Stimulated activated CD4-positive, alpha-beta T cell treated with anti-CD3 and anti-CD28 coated beads, Interleukin-4, amount 100 ng/mL, for 4 hours (primary cell): ENCODE results near the gene SYNE3.

Experiments used
- DNase-seq, 2 experiments: peaks; one replicate each; pipeline ENCODE4 v3.0.0-alpha.2; 2020

SYNE3 gene

DNA sequence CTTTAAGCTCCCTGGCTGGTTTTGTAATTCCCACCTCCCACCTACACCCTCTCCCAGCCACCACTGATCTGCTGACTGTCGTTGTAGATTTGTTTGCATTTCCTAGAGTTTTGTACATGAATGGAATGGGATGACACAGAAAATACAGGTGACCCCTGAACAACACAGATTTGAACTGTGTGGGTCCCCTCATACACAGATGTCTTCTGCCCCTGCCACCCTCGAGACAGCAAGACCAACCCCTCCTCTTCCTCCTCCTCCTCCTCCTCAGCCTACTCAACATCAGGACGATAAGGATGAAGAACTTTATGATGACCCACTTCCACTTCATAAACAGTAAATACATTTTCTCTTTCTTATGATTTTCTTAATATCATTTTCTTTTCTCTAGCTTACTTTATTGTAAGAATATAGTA is 28.8 kb downstream of the SYNE3 start:
- no peak for DNase-seq

DNA sequence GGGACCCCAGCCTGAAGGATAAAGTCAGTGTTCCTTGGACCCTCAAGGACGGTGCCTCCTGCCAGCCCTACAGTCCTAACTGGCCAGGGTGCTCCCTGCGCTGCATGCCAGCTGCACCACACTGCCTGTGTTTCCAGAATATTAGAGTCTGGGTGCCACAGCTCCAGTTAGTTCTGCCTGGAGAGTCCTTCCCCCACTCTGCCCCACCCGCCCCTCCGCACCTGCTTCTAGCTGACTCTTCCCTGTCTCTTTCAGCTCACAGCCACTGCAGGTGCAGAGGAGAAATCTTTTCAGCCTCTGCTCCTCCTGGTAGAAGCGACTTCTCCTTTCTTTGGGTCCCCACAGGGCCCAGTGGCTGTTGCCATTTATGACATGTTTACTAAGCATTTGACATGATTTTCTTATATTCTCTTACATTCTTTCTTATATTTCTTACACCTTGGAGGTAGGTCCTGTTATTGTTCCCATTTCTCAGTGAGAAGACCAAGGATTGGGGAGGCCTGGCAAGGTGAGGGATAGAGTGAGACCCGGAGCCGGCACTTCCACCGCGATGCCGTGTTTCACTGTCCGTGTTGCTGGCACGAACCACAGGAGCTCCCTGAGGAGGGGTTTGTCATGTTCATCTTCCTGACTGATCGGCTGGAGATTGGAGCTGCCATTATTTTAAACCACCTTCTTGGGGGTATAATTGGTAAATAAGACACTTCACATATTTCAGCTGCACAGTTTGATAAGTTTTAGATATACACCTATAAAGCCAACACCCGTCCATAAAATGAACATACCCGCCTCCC is 29.4 kb downstream of the SYNE3 start:
- no peak for DNase-seq

- DNase-seq, result no peak
Observed at GRCh38 chr14:95485222-95485819, 31.1 kb downstream of the SYNE3 start.

- DNase-seq, result no peak
Observed at GRCh38 chr14:95484296-95484695, 32.2 kb downstream of the SYNE3 start.

DNA sequence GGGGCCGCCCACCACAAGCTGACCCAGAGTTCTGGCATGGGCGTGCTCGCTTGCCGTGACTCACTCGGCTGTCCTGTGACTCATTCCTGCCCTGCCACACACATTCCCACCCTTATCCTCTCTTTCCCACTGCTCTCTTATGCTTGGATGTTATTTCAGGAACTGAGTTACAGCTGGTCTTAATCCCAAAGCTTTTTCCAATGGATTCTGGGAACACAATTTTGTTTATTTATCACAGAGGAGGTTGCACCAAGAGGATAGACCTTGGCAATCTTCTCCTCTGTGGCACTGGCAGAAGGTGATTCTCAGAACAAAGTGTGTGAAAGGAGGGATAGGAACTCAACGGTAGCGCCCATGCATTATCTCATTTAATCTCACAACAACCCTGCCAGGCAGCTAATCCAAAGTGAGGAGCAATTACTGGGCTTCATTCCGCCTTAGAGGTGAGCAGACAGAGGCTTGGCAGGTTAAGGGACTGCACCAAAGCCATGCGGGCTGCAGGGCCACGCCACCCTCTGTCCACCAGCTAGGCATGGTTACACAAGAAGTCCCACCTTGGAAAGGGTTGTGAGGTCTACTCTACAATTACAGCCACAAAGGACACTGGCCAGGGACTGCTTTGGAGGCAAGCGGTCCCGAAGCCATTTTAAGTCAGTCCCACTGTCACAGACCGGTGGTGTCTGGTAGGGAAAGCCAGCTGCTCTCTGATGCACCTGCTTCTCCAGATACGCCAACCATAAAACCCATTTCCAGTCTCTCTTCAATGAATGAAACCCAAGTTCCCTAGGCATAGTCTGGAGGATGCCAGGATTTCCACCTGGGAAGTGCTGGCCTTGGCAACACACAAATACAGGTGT is 32.9 kb downstream of the SYNE3 start:
- no peak for DNase-seq

GRCh38 chr14:95482627-95483308 is 33.7 kb downstream of the SYNE3 start:
- no peak for DNase-seq

DNA sequence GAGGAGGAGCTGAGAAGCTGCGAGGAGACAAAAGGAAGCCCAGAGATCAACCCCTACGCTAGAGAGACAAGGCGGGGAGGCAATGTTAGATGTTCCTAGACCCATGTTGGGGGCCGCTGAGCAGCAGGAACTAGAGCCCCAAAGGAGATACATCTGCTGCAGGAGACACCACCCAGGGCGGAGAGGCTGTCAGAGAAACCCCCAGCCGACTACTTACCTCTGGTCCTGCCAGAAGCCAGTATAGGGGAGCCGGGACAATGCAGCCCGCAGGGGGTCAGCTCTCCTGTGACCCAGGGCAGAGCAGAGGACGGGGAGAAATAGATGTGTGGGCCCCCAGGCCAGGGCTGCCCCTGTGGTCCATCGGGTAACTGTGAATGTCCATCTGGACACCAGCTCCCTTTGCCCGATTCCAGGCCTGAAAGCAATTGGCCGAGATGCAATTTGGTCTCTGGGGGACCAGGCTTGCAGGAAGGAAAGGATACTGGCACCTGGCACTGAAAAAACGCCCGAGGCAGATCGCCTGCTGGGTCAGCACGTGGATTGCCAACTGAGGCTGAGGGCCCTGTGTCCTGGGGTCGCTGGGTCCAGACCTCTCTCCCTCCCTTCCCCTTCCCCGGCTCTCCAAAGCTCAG is 34.9 kb downstream of the SYNE3 start:
- DNase-seq, result no peak

DNA sequence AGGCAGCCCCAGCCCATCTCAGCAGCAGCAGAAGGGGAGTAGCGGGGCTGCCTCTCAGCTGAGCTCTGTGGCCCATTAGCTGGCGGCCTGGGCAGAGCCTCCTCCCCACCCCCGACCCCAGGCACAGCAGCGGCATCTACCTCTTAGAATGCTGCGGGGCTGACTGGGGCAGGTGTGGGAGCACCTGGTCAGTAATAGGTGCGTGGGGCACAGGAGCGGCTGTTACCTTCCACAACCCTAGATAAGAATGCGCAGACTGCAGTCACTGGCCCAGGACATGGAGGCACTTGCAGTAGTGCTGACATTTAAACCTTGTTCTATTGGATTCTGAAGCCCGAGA is 35.6 kb downstream of the SYNE3 start:
- DNase-seq, result no peak

DNA sequence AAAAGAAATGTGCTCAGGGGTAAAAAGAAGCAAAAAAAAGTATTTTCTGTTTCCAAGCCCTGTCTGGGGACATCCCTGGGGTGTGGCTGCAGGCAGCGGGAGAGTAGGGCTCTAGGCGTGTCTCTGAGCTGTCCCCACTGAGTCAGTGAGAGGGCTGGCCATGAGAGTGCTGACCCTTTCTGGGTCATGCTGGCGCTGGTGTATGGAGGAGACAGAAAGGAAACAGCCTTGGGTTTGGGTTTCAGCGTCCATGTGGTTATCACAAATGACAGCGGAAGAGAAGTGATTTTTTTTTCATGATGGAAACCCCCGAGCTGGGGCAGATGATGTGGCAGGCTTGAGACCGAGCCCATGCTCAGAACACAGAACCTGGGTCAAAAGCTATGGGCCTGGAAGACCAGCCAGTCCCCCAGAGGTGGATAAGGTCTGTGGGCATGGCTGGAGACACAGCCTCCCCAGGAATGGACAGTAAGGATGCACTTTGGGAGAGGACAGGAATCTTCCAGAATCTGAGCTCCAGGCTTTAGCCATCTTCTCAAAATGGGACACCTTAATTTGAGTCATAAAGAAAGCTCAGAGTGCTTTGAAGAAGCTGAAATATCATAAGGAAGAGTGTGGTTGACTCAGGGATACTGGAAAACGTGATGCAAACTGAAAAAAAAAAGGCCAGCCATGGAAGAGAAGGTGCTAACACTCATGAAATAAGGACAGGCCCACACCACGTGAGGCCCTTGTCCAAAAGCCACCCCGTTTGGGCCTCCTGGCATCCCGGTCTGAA is 36.2 kb downstream of the SYNE3 start:
- DNase-seq, result peak in 1 of 2 experiments; percentile 30

DNA sequence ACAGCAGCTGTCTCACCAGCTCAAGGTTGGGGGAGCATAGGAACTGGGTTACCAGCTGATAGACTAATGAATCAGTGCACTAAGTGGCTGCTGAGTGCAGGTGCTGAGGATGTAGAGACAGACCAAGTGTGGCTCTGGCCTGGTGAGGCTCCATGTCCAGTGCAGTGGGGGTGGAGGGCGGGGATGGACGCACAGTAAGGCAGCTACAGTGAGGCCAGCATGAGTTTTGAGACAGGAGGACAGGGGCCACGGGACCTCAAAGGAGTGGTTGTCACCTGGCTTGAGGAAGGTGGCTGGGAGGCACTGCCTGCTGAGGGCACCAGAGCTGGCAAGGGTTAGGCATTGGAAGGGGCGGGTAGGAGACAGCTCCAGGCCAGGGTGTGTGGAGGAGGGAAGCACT is 37.0 kb downstream of the SYNE3 start:
- DNase-seq, result no peak

DNA sequence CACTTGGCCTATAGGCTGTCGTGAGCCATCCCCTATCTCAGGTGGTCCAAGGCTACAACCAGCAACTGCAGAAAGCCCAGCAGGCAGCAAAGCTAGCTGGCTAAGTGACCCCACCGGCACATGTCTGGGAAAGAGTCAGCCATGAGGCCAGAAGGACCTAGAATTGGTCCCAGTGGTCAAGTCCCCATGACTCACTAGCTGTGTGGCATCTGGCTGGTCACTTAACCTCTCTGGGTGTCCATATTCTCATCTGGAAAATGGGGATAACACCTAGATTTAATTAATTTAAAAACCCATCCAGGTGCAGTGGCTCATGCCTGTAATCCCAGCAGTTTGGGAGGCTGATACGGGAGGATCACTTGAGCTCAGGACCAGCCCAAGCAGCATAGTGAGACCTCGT is 37.6 kb downstream of the SYNE3 start:
- DNase-seq, result no peak

DNA sequence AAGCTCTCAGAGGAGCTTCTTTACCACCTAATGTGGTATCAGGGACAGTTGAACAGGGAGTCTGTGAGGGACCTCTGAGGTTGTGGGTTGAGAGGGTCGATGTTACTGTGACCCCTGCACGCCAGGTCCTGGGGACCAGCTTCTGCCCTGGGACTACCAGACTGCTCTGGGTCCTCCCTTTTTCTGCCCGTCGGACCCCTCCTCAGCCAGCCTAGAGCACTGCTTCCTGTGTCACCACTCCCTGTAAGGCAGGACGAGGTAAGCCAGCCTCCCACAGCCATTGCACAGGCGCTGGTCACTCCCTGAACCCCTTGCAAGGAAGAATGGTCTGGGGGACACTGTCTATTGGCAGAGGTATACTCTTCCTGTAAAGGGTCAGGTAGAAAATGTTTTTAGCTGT is 38.1 kb downstream of the SYNE3 start:
- no peak for DNase-seq

DNA sequence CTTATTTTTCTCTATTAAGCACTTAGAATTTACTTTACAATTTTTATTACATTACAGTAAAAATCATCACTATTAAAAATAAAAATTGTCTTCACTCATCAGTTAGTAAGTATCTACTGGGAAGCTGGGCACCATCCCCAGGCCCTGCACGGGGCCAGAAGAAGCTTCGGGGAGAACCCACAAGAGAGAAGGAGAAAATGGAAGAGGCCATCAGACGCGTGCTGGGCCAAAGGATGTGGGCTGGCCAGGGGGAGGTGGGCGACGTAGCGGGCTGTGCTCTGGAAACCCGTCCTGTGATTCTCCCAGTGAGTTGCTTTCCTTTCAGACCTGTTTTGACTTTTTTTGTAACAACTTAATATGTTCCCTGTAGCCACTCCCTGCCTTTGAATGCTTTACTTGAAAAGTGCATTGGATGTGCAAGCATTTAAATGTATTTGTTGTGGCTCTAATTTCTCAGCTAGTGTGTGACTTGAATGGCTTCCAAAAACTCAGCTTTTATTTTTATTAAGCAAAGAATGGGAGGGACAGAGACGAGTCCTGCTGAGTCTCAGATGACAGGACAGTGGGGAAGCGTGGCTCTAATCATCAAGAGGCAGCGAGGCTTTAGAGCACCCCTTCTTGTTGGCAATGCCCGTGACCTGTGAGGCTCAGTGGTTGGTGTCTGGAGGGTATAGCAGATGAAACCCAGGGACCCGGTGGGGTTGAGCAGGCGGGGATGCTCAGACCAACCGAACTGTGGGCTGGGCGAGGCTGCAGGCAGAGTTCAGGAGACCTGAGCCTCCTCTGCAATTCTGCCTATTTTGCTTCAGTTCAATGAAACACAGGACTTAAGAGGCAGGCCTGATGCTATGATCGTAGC is 38.8 kb downstream of the SYNE3 start:
- DNase-seq, result no peak

DNA sequence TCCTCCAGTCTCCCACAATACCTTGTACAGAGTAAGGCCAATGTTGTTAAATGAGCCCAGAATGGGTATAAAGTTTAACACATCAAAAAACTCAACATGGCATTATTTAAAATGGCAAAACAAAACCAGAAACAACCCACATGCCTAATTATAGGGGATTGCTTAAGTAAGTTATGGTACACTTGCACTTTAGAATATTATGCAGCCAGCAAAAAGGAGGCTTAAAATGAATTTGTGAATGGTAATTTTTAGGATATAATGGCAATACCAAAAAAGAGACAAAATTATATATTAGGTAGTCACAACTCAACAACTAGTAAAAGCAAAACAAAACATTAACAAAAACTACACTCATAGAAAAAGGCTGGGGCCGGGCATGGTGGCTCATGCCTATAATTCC is 39.7 kb downstream of the SYNE3 start:
- DNase-seq, result no peak

DNA sequence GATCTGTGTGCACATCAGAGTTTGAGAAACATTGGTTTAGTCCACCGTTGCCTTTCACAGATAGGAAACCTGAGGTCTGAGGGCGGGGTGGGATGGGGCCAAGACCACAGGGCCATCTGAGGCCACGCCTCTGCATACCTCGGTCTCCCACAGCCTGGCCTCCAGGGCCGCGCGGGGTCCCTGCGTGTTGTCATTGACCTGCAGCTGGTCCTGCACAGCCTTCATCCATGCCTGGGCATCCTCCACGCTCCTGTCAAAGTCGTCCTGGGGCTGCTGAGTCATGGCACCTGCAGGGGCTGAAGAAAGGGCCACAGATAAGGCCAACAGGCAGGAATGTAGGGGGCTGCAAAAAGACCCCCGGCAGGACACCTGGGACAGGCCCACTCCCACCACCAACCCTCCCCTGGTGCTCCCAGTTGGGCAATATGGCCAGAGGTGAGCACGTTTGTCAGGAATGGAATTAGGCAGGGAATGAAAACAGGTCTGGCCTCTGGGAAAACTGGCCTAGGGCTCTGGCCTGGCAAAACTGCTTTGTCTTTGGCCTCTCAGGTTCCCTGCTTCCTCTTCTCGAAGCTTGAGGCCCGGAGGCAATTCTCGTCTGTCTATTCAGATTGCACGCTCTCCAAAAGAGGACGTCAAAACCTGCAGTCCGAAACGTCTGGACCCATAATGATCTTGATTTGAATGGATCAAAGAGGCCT is 40.8 kb downstream of the SYNE3 start:
- DNase-seq, result no peak

DNA sequence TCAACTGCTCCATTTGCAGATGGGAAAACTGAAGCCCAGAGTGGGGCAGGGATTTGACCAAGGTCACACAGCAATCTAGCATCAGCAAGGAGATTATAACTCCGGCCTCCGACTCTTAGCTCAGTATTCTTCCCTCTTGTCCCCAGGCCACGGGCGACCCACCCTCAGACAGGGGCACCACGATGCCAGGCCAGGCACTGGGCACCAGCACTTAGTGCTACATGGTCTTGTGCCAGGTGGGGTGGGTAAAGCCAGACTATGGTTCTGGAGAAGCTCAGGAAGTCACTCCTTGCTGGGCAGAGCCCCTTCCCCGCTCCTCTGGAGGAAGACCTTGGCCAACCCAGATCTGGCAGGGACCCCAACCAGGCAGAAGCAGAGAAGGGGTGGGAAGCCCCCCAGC is 41.5 kb downstream of the SYNE3 start:
- DNase-seq, result no peak

- no peak for DNase-seq
Observed at GRCh38 chr14:95474486-95474885, 42.0 kb downstream of the SYNE3 start.

GRCh38 chr14:95472819-95473251 is 43.6 kb downstream of the SYNE3 start:
- no peak for DNase-seq

- no peak for DNase-seq
Observed at GRCh38 chr14:95471476-95471875, 45.0 kb downstream of the SYNE3 start.

GRCh38 chr14:95471016-95471415 is 45.4 kb downstream of the SYNE3 start:
- no peak for DNase-seq
